ENCODE results near the gene CD3E.

DNA sequence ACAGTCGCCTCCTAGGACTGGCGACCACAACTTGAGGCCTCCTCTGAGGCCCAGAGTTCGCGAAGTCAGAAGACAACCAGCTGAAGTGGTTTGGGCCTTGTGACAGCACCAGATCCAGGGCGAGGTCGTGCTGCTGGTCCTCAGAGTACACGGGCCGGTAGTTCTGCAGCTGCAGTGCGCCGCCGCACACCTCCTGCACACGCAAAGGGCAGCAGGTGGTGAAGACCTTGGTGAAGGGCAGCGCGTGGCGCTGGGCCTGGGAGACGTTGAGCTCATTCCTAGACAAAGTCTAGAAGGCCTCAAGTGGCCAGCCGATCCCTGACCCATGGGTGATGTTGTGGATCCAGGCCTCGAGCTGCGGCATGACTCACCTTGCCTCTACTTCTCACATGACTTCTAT, 18.2 kb downstream of the CD3E start:
- TF ChIP-seq, protein P1, sequence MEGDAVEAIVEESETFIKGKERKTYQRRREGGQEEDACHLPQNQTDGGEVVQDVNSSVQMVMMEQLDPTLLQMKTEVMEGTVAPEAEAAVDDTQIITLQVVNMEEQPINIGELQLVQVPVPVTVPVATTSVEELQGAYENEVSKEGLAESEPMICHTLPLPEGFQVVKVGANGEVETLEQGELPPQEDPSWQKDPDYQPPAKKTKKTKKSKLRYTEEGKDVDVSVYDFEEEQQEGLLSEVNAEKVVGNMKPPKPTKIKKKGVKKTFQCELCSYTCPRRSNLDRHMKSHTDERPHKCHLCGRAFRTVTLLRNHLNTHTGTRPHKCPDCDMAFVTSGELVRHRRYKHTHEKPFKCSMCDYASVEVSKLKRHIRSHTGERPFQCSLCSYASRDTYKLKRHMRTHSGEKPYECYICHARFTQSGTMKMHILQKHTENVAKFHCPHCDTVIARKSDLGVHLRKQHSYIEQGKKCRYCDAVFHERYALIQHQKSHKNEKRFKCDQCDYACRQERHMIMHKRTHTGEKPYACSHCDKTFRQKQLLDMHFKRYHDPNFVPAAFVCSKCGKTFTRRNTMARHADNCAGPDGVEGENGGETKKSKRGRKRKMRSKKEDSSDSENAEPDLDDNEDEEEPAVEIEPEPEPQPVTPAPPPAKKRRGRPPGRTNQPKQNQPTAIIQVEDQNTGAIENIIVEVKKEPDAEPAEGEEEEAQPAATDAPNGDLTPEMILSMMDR (IDR thresholded peaks at IDR 0.05): no peak
- TF ChIP-seq POLR2A (IDR thresholded peaks at IDR 0.05): no peak

All from adrenal gland (tissue), 5 donors.